Measurements from ENCODE around the gene IKZF3.
A peak's percentile ranks its signal among the peaks of the same experiment; 100 is the strongest.
"Not testable (repeated sequence)": the region's sequence is repeated elsewhere in the genome, so short reads cannot be mapped to it uniquely, and the experiment has no call there.

The IKZF3 gene

DNA sequence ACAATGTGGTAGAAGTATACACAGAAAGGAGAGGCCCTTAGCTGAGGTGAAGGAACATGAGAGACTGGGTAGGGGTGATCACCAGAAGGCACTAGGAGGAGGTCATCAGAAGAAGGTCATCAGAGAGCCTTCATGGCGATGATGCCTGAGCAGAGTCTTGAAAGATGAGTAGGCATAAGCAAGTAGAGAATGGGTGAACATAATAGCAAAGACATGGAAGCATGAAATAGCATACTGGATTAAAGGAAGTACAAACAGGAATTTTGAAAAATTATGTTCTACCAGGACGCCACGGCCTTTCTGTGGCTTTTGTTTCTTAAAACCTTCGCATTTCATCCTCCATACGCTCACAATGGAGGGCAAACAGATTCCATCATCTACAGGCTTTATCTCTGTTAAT lies 2.9 kb downstream of the IKZF3 start:
- Histone ChIP-seq H4K20me1 (ENCODE audit: low read depth, low read length) (no peaks in the 10 kb centered on the region), H2AFZ (ENCODE audit: low read depth, low read length, severe bottlenecking) (no peak overlapping the region), H3K27ac (ENCODE audit: low read depth, low read length) (peak overlapping the region; percentile 93), H3K79me2 (ENCODE audit: insufficient read depth, low read length) (peaks cover 81% of the 10 kb centered on the region), H3K9me2 (replicated peaks; ENCODE audit: insufficient read depth, low read length) (no peaks in the 10 kb centered on the region), H3K9me3 (ENCODE audit: insufficient read depth, low read length) (no peaks in the 10 kb centered on the region), H3K27me3 (ENCODE audit: low read length) (no peaks in the 10 kb centered on the region), H3K9ac (ENCODE audit: low read length) (peak overlapping the region; percentile 97), H3K4me3 (ENCODE audit: insufficient read depth, low read length, poor library complexity, severe bottlenecking) (peak overlapping the region; percentile 98), H3F3A (ENCODE audit: insufficient read depth) (peaks cover 47% of the 10 kb centered on the region), H3K4me2 (ENCODE audit: low read depth, low read length, poor library complexity, severe bottlenecking) (peak overlapping the region; percentile 99), H3K36me3 (ENCODE audit: low read length) (peaks cover 11% of the 10 kb centered on the region; the same call in 1 of the 2 replicates)
- no peak for TF ChIP-seq EZH2phosphoT487 (conservative IDR thresholded peaks at IDR 0.05; ENCODE audit: low read length)
- TF ChIP-seq, protein P1, sequence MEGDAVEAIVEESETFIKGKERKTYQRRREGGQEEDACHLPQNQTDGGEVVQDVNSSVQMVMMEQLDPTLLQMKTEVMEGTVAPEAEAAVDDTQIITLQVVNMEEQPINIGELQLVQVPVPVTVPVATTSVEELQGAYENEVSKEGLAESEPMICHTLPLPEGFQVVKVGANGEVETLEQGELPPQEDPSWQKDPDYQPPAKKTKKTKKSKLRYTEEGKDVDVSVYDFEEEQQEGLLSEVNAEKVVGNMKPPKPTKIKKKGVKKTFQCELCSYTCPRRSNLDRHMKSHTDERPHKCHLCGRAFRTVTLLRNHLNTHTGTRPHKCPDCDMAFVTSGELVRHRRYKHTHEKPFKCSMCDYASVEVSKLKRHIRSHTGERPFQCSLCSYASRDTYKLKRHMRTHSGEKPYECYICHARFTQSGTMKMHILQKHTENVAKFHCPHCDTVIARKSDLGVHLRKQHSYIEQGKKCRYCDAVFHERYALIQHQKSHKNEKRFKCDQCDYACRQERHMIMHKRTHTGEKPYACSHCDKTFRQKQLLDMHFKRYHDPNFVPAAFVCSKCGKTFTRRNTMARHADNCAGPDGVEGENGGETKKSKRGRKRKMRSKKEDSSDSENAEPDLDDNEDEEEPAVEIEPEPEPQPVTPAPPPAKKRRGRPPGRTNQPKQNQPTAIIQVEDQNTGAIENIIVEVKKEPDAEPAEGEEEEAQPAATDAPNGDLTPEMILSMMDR (IDR thresholded peaks at IDR 0.05; ENCODE audit: insufficient read depth, low read length, poor library complexity, severe bottlenecking), result no peak

DNA sequence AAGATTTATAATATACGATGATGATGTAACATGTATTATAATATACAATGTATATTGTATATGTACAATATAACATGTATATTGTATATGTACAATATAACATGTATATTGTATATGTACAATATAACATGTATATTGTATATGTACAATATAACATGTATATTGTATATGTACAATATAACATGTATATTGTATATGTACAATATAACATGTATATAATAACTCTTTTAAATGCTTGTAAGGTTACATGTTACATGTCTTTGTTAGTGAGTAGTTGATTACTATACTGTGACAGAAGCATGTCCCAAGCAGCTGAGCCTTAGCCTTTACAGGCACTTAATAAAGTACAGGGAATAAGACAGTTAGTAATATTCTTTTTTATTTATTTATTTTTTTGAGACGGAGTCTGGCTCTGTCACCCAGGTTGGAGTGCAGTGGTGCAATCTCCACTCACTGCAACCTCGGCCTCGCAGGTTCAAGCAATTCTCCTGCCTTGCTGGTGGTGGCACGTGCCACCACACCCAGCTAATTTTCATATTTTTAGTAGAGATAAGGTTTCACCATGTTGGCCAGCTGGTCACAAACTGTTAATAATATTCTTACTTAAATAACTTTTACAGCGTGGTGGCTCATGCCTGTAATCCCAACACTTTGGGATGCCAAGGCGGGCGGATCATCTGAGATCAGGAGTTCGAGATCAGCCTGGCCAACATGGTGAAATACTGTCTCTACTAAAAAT lies 8.0 kb downstream of the IKZF3 start:
- H3K4me3 ChIP-seq (ENCODE audit: insufficient read depth, low read length, poor library complexity, severe bottlenecking); H3K9ac ChIP-seq (ENCODE audit: low read length); H4K20me1 ChIP-seq (ENCODE audit: low read depth, low read length); H3K4me2 ChIP-seq (ENCODE audit: low read depth, low read length, poor library complexity, severe bottlenecking); H3K9me3 ChIP-seq (ENCODE audit: insufficient read depth, low read length); H3K9me2 ChIP-seq (replicated peaks; ENCODE audit: insufficient read depth, low read length); H3K27me3 ChIP-seq (ENCODE audit: low read length); H3K27ac ChIP-seq (ENCODE audit: low read depth, low read length); H2AFZ ChIP-seq (ENCODE audit: low read depth, low read length, severe bottlenecking): not testable (repeated sequence)
- H3K36me3 ChIP-seq (ENCODE audit: low read length), result peaks cover 17% of the 10 kb centered on the region
- H3K79me2 ChIP-seq (ENCODE audit: insufficient read depth, low read length), result peaks cover 98% of the 10 kb centered on the region
- peaks cover 44% of the 10 kb centered on the region for H3F3A ChIP-seq (ENCODE audit: insufficient read depth)

DNA sequence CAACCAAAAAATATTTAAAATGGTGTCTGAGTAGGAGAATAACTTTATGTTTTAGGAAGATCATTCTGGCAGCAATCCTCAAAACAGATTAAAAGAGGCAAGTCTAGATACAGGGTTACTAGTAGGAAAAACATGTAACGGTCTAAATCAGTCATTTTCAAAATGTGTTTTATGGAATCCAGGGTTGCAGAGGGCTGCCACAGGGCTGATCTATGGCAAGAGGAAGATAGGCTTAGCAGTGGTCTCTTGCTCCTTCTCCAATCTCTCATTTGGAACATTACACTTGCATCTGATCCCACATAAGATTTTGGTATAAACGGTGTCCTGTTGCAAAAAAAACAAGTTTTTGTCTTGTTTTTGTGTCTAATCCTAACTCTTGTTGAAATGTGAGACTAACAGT lies 9.2 kb downstream of the IKZF3 start:
- H3F3A ChIP-seq (ENCODE audit: insufficient read depth), result peaks cover 42% of the 10 kb centered on the region
- no peak overlapping the region for H3K4me3 ChIP-seq (ENCODE audit: insufficient read depth, low read length, poor library complexity, severe bottlenecking)
- no peaks in the 10 kb centered on the region for H3K9me3 ChIP-seq (ENCODE audit: insufficient read depth, low read length)
- H3K9me2 ChIP-seq (replicated peaks; ENCODE audit: insufficient read depth, low read length), result no peaks in the 10 kb centered on the region
- TF ChIP-seq, protein P1 (IDR thresholded peaks at IDR 0.05; ENCODE audit: insufficient read depth, low read length, poor library complexity, severe bottlenecking), result no peak
- no peak for TF ChIP-seq EZH2phosphoT487 (conservative IDR thresholded peaks at IDR 0.05; ENCODE audit: low read length)
- H3K79me2 ChIP-seq (ENCODE audit: insufficient read depth, low read length), result peaks cover 89% of the 10 kb centered on the region
- no peaks in the 10 kb centered on the region for H3K27me3 ChIP-seq (ENCODE audit: low read length)
- no peak overlapping the region for H3K4me2 ChIP-seq (ENCODE audit: low read depth, low read length, poor library complexity, severe bottlenecking)
- H3K36me3 ChIP-seq (ENCODE audit: low read length), result peaks cover 21% of the 10 kb centered on the region
- no peak overlapping the region for H3K9ac ChIP-seq (ENCODE audit: low read length)
- H2AFZ ChIP-seq (ENCODE audit: low read depth, low read length, severe bottlenecking), result no peak overlapping the region
- no peaks in the 10 kb centered on the region for H4K20me1 ChIP-seq (ENCODE audit: low read depth, low read length)
- H3K27ac ChIP-seq (ENCODE audit: low read depth, low read length), result peak overlapping the region; percentile 39

DNA sequence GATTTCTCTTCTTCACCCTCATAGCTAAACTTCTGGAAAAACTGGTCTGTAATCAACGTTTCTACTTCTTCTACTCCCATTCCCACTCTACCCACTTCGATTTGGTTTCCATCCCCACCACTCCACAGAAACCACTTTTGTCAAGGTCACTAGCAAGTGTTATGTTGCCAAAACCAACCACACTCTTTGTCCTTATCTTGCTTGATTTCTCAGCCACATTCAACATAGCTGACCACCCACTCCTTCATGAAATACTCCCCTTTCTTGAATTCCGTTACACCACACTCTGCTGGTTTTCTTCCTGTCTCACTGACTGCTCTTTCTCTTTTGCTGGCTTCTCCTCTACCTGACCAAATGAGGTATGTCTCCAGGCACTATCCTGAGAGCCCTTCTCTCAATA lies 11.9 kb downstream of the IKZF3 start:
- Histone ChIP-seq H3K4me3 (ENCODE audit: insufficient read depth, low read length, poor library complexity, severe bottlenecking) (no peak overlapping the region), H3K27ac (ENCODE audit: low read depth, low read length) (peak overlapping the region; percentile 22; the same call in 1 of the 2 replicates), H3K27me3 (ENCODE audit: low read length) (no peaks in the 10 kb centered on the region), H3K36me3 (ENCODE audit: low read length) (peaks cover 16% of the 10 kb centered on the region), H3K9ac (ENCODE audit: low read length) (no peak overlapping the region), H3F3A (ENCODE audit: insufficient read depth) (peaks cover 40% of the 10 kb centered on the region), H3K9me2 (replicated peaks; ENCODE audit: insufficient read depth, low read length) (no peaks in the 10 kb centered on the region), H4K20me1 (ENCODE audit: low read depth, low read length) (no peaks in the 10 kb centered on the region), H3K4me2 (ENCODE audit: low read depth, low read length, poor library complexity, severe bottlenecking) (no peak overlapping the region), H3K9me3 (ENCODE audit: insufficient read depth, low read length) (no peaks in the 10 kb centered on the region), H3K79me2 (ENCODE audit: insufficient read depth, low read length) (peaks cover 88% of the 10 kb centered on the region), H2AFZ (ENCODE audit: low read depth, low read length, severe bottlenecking) (no peak overlapping the region)
- no peak for TF ChIP-seq EZH2phosphoT487 (conservative IDR thresholded peaks at IDR 0.05; ENCODE audit: low read length)
- TF ChIP-seq, protein P1 (IDR thresholded peaks at IDR 0.05; ENCODE audit: insufficient read depth, low read length, poor library complexity, severe bottlenecking), result no peak

DNA sequence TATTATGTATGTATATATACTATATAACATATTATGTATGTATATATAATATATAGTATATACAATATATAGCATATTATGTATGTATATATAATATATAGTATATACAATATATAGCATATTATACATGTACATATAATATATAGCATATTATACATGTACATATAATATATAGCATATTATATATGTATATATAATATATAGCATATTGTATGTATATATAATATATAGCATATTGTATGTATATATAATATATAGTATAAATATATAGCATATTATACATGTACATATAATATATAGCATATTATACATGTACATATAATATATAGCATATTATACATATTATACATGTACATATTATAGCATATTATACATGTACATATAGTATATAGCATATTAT lies 13.9 kb downstream of the IKZF3 start:
- H3K9me3 ChIP-seq (ENCODE audit: insufficient read depth, low read length), result not testable (repeated sequence)

More for the DNA sequence above, 13.9 kb downstream of the IKZF3 start:
- H3K36me3 ChIP-seq (ENCODE audit: low read length), result peaks cover 23% of the 10 kb centered on the region
- H4K20me1 ChIP-seq (ENCODE audit: low read depth, low read length); H3K9ac ChIP-seq (ENCODE audit: low read length); H3K27me3 ChIP-seq (ENCODE audit: low read length); H2AFZ ChIP-seq (ENCODE audit: low read depth, low read length, severe bottlenecking); H3K4me3 ChIP-seq (ENCODE audit: insufficient read depth, low read length, poor library complexity, severe bottlenecking); H3K27ac ChIP-seq (ENCODE audit: low read depth, low read length); H3K4me2 ChIP-seq (ENCODE audit: low read depth, low read length, poor library complexity, severe bottlenecking); H3K9me2 ChIP-seq (replicated peaks; ENCODE audit: insufficient read depth, low read length): not testable (repeated sequence)
- H3F3A ChIP-seq (ENCODE audit: insufficient read depth), result peaks cover 45% of the 10 kb centered on the region
- peaks cover 90% of the 10 kb centered on the region for H3K79me2 ChIP-seq (ENCODE audit: insufficient read depth, low read length)

All from SU-DHL-6 (cell line).